ENCODE measurements around the gene HSPA1B. TPM values are rescaled to one million over a fixed set of nuclear protein-coding genes. Genes with fewer than 3 reads are reported as not detected.
A peak's percentile ranks its signal among the peaks of the same experiment; 100 is the strongest.

The HSPA1B gene
- total RNA-seq, 1 experiment from 2014 or later: 85.1 TPM

GRCh38 chr6:31795616-31796298 lies 31.8 kb upstream of the HSPA1B start, which contains the start of gene VARS1:
Gene VARS1, minus strand, starts transcription at chr6:31795752. Its CDS starts 535 bp downstream, at chr6:31795217.
- Histone ChIP-seq H3K18ac (ENCODE audit: insufficient read length, low read depth, low read length) (peak within 1 kb of the TSS; percentile 68), H3K23me2 (ENCODE audit: insufficient read length, low read depth, low read length, poor library complexity, severe bottlenecking) (peaks cover 3% of the 10 kb centered on the region), H3K27me3 (ENCODE audit: insufficient read depth, low read length) (no peaks in the 10 kb centered on the region), H3K79me1 (ENCODE audit: insufficient read depth, low read depth, low read length, poor library complexity, severe bottlenecking) (no peaks in the 10 kb centered on the region), H4K8ac (replicated peaks; ENCODE audit: insufficient read length, low read depth, low read length) (no peak within 1 kb of the TSS), H3K14ac (ENCODE audit: insufficient read depth, low read length) (peak within 1 kb of the TSS; percentile 93), H3K4ac (ENCODE audit: low read depth, low read length) (no peak within 1 kb of the TSS), H2AFZ (ENCODE audit: low read length) (no peak within 1 kb of the TSS), H3K79me2 (ENCODE audit: insufficient read depth, low read length) (peaks cover 2% of the 10 kb centered on the region; the same call in 1 of the 2 replicates), H3K23ac (ENCODE audit: insufficient read length, low read depth, low read length) (no peak within 1 kb of the TSS), H4K20me1 (ENCODE audit: control insufficient read depth, insufficient read depth, insufficient read length) (no peaks in the 10 kb centered on the region), H2BK5ac (ENCODE audit: insufficient read length, low read length) (no peak within 1 kb of the TSS), H4K5ac (ENCODE audit: insufficient read length, low read depth, low read length) (no peak within 1 kb of the TSS), H3T11ph (ENCODE audit: low read length) (no peak within 1 kb of the TSS), H3K9me3 (ENCODE audit: control insufficient read depth, low read depth, low read length) (no peaks in the 10 kb centered on the region), H3K4me2 (ENCODE audit: insufficient read depth, insufficient read length, low read length) (peak within 1 kb of the TSS; percentile 77), H3K9ac (ENCODE audit: extremely low read depth, insufficient read length, low read length) (peak within 1 kb of the TSS; percentile 72), H2AK5ac (ENCODE audit: insufficient read length, low read length) (no peak within 1 kb of the TSS), H2BK120ac (ENCODE audit: low read depth, low read length, poor library complexity, severe bottlenecking) (no peak within 1 kb of the TSS), H3K4me1 (ENCODE audit: insufficient read depth, low read length) (no peaks in the 10 kb centered on the region), H3K27ac (ENCODE audit: insufficient read length, low read depth, low read length) (no peak within 1 kb of the TSS), H2BK15ac (ENCODE audit: low read depth, low read length) (no peak within 1 kb of the TSS), H2BK12ac (ENCODE audit: insufficient read length, low read depth, low read length) (no peak within 1 kb of the TSS), H4K91ac (ENCODE audit: insufficient read length, low read depth, low read length) (no peak within 1 kb of the TSS), H3K56ac (ENCODE audit: insufficient read length, low read depth, low read length) (no peak within 1 kb of the TSS), H2BK20ac (ENCODE audit: low read depth, low read length, poor library complexity, severe bottlenecking) (no peak within 1 kb of the TSS)
- DNase-seq: peak; percentile 95
- TF ChIP-seq CTCF (conservative IDR thresholded peaks at IDR 0.05): peak; percentile 83
- Mint-ChIP-seq H3K27me3 (ENCODE audit: low read depth) (no peaks in the 10 kb centered on the region), H3K36me3 (ENCODE audit: insufficient read depth in 1 of 3, low read depth in 3 of 3) (peaks cover 10 to 52% (median 42%) of the 10 kb centered on the region in 3 experiments), H3K27ac (peak within 1 kb of the TSS; percentile 97 to 98 (median 98)), H3K9me3 (no peaks in the 10 kb centered on the region), H3K4me3 (peak within 1 kb of the TSS; percentile 98), H3K4me1 (peaks cover 10% of the 10 kb centered on the region in 2 experiments)
- WGBS (ENCODE audit: extremely low coverage, insufficient read length, low lambda C conversion rate): no CpG with 5 or more reads among the region's 75 CpGs

Data from H9 (cell line).